Activated CD8-positive, alpha-beta memory T cell treated with anti-CD3 and anti-CD28 coated beads for 4 hours (primary cell): ENCODE measurements around the gene CARMIL1.

Experiments
- DNase-seq, 2 donors: peaks; one replicate each; pipeline ENCODE4 v3.0.0-alpha.2; 2020; ENCODE audit warnings: low read depth in 2 of 2

CARMIL1 gene

GRCh38 chr6:25307805-25308494 lies 28.8 kb downstream of the CARMIL1 start:
- DNase-seq, result no peak

GRCh38 chr6:25309886-25310285 lies 30.7 kb downstream of the CARMIL1 start:
- DNase-seq, result no peak

- DNase-seq, result no peak
Measured at GRCh38 chr6:25311331-25311840, 32.2 kb downstream of the CARMIL1 start.

- no peak for DNase-seq
Measured at GRCh38 chr6:25312034-25312620, 33.0 kb downstream of the CARMIL1 start.

GRCh38 chr6:25312703-25313102 lies 33.5 kb downstream of the CARMIL1 start:
- no peak for DNase-seq

- no peak for DNase-seq
Measured at GRCh38 chr6:25314509-25315175, 35.5 kb downstream of the CARMIL1 start.

GRCh38 chr6:25315194-25316177 lies 36.3 kb downstream of the CARMIL1 start:
- no peak for DNase-seq

GRCh38 chr6:25316626-25317025 lies 37.5 kb downstream of the CARMIL1 start:
- no peak for DNase-seq

GRCh38 chr6:25318589-25318988 lies 39.4 kb downstream of the CARMIL1 start:
- DNase-seq, result no peak

GRCh38 chr6:25320459-25320858 lies 41.3 kb downstream of the CARMIL1 start:
- no peak for DNase-seq

- DNase-seq, result no peak
Measured at GRCh38 chr6:25322692-25323091, 43.5 kb downstream of the CARMIL1 start.

GRCh38 chr6:25324066-25324762 lies 45.0 kb downstream of the CARMIL1 start:
- DNase-seq, result no peak

- DNase-seq, result no peak
Measured at GRCh38 chr6:25326126-25326525, 47.0 kb downstream of the CARMIL1 start.

GRCh38 chr6:25326960-25327359 lies 47.8 kb downstream of the CARMIL1 start:
- DNase-seq, result no peak

- DNase-seq, result no peak
Measured at GRCh38 chr6:25327432-25327831, 48.3 kb downstream of the CARMIL1 start.

GRCh38 chr6:25329161-25329817 lies 50.1 kb downstream of the CARMIL1 start:
- DNase-seq, result no peak

- no peak for DNase-seq
Measured at GRCh38 chr6:25329982-25330381, 50.8 kb downstream of the CARMIL1 start.

- no peak for DNase-seq
Measured at GRCh38 chr6:25330796-25331685, 51.9 kb downstream of the CARMIL1 start.

- no peak for DNase-seq
Measured at GRCh38 chr6:25332165-25332564, 53.0 kb downstream of the CARMIL1 start.
